ENCODE data around the gene OPCML.

OPCML gene

GRCh38 chr11:132691848-132692550 lies 840.3 kb downstream of the OPCML start:
- Histone ChIP-seq H3K9me3 (ENCODE audit: severe bottlenecking) (no peaks in the 10 kb centered on the region), H3K36me3 (ENCODE audit: low read depth) (no peaks in the 10 kb centered on the region), H3K4me1 (ENCODE audit: insufficient read depth, poor library complexity, severe bottlenecking) (no peaks in the 10 kb centered on the region), H3K4me3 (ENCODE audit: severe bottlenecking) (no peak overlapping the region), H3K27me3 (ENCODE audit: insufficient read depth, poor library complexity, severe bottlenecking) (peaks cover 4% of the 10 kb centered on the region), H3K27ac (ENCODE audit: poor library complexity, severe bottlenecking) (no peak overlapping the region)
- no peak for TF ChIP-seq CTCF (IDR thresholded peaks at IDR 0.05; ENCODE audit: poor library complexity, severe bottlenecking)
- no peak for DNase-seq (ENCODE audit: low spot score)
- ATAC-seq (ENCODE audit: low read depth) = no peak

DNA sequence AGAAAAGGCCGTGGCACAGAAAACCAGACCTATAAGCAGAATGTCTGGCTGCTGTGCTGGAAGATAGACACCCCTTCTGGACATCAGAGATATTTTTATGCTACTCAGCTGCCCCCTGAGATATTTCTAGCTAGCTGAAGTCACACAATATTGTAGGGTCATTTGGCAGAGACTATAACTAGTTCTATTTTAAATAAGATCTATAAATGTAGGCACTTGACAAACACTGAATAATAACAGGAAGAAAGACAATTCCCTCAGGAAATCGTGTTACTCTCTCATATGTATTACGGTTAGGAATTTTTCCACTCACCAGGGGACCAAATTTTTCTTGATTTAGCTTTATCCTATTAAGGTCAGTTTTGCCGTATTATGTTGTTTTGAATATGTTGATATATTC lies 845.4 kb downstream of the OPCML start:
- Histone ChIP-seq H3K36me3 (ENCODE audit: low read depth) (no peaks in the 10 kb centered on the region), H3K4me1 (ENCODE audit: insufficient read depth, poor library complexity, severe bottlenecking) (no peaks in the 10 kb centered on the region), H3K4me3 (ENCODE audit: severe bottlenecking) (no peak overlapping the region), H3K27me3 (ENCODE audit: insufficient read depth, poor library complexity, severe bottlenecking) (no peaks in the 10 kb centered on the region), H3K9me3 (ENCODE audit: severe bottlenecking) (no peaks in the 10 kb centered on the region), H3K27ac (ENCODE audit: poor library complexity, severe bottlenecking) (no peak overlapping the region)
- no peak for ATAC-seq (ENCODE audit: low read depth)
- no peak for DNase-seq (ENCODE audit: low spot score)
- TF ChIP-seq CTCF (IDR thresholded peaks at IDR 0.05; ENCODE audit: poor library complexity, severe bottlenecking) = no peak

DNA sequence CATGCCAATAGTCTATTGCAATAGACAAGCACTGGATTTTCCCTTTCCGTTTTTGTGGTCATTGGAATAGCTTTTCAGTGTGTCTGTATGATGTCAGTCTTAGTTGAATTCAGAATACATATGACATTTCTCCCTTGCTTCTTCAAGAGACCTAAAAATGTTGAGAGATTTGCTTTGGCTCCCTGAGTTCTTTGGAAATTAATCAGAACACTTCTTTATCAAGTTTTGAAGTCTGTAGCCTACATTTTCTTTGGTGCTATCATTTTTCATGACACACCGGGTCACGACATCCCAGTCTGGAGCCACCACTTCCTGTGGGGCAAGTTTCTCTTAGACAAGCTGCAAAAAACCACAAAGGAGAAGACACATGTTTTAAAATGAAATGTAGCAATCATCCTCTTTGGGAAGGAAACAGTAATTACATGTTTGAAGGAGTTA lies 847.1 kb downstream of the OPCML start:
- Histone ChIP-seq H3K4me1 (ENCODE audit: insufficient read depth, poor library complexity, severe bottlenecking) (no peaks in the 10 kb centered on the region), H3K36me3 (ENCODE audit: low read depth) (no peaks in the 10 kb centered on the region), H3K27ac (ENCODE audit: poor library complexity, severe bottlenecking) (peak overlapping the region; percentile 32), H3K27me3 (ENCODE audit: insufficient read depth, poor library complexity, severe bottlenecking) (no peaks in the 10 kb centered on the region), H3K9me3 (ENCODE audit: severe bottlenecking) (no peaks in the 10 kb centered on the region), H3K4me3 (ENCODE audit: severe bottlenecking) (no peak overlapping the region)
- DNase-seq (ENCODE audit: low spot score) = no peak
- ATAC-seq (ENCODE audit: low read depth) = no peak; the same call in 2 of the 3 replicates
- no peak for TF ChIP-seq CTCF (IDR thresholded peaks at IDR 0.05; ENCODE audit: poor library complexity, severe bottlenecking)

DNA sequence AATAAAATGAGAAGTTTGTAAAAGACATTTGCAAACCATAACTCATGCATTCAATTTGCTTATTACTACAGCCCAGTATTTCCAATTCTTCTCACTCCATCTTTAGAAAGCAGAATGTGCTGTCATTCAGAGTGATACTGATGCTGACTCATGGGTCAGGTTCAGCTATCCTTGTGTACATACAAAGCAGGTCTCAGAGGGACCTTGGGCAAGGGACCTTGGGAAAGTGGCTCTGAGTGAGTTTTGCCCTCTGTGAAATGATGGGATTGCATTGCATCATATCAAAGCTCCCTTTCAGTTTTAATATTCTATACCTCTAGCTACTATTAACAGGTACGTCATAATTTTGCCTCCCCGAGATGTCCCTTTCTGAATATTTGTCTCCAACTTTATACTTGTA lies 848.7 kb downstream of the OPCML start:
- H3K27ac ChIP-seq (ENCODE audit: poor library complexity, severe bottlenecking) = no peak overlapping the region
- TF ChIP-seq CTCF (IDR thresholded peaks at IDR 0.05; ENCODE audit: poor library complexity, severe bottlenecking) = no peak
- no peaks in the 10 kb centered on the region for H3K36me3 ChIP-seq (ENCODE audit: low read depth)
- H3K4me3 ChIP-seq (ENCODE audit: severe bottlenecking) = no peak overlapping the region
- DNase-seq (ENCODE audit: low spot score) (no peak), ATAC-seq (ENCODE audit: low read depth) (no peak)
- H3K27me3 ChIP-seq (ENCODE audit: insufficient read depth, poor library complexity, severe bottlenecking) = no peaks in the 10 kb centered on the region
- no peaks in the 10 kb centered on the region for H3K9me3 ChIP-seq (ENCODE audit: severe bottlenecking)
- no peaks in the 10 kb centered on the region for H3K4me1 ChIP-seq (ENCODE audit: insufficient read depth, poor library complexity, severe bottlenecking)

GRCh38 chr11:132681971-132682370 lies 850.3 kb downstream of the OPCML start:
- Histone ChIP-seq H3K36me3 (ENCODE audit: low read depth) (no peaks in the 10 kb centered on the region), H3K27me3 (ENCODE audit: insufficient read depth, poor library complexity, severe bottlenecking) (peaks cover 3% of the 10 kb centered on the region), H3K4me3 (ENCODE audit: severe bottlenecking) (no peak overlapping the region), H3K27ac (ENCODE audit: poor library complexity, severe bottlenecking) (no peak overlapping the region), H3K4me1 (ENCODE audit: insufficient read depth, poor library complexity, severe bottlenecking) (no peaks in the 10 kb centered on the region), H3K9me3 (ENCODE audit: severe bottlenecking) (no peaks in the 10 kb centered on the region)
- TF ChIP-seq CTCF (IDR thresholded peaks at IDR 0.05; ENCODE audit: poor library complexity, severe bottlenecking) = no peak
- DNase-seq (ENCODE audit: low spot score) (no peak), ATAC-seq (ENCODE audit: low read depth) (no peak)
